Activated T-cell treated with anti-CD3 and anti-CD28 coated beads, Interleukin-2, amount 50 U/mL, for 4 hours (primary cell): Measurements from ENCODE around the gene HPSE. TPM values are rescaled to one million over a fixed set of nuclear protein-coding genes. Genes with fewer than 3 reads are reported as not detected.
"Not testable (repeated sequence)": the region's sequence is repeated elsewhere in the genome, so short reads cannot be mapped to it uniquely, and the experiment has no call there.

Experiments used
- ATAC-seq, 2 donors: fragments of 200-7000 bp; cut with Tn5 transposase; one replicate each; pipeline ENCODE4 v1.10.0; 2021
- DNase-seq: peaks from one replicate; pipeline ENCODE4 v3.0.0-alpha.2; 2020
- H3K27me3 Mint-ChIP-seq: one replicate; pipeline ENCODE4 v1.8.0; 2021; ENCODE audit warnings: low read depth, mixed read lengths
- H3K36me3 Mint-ChIP-seq: one replicate; pipeline ENCODE4 v1.8.0; 2022; ENCODE audit warnings: mixed read lengths; ENCODE audit not compliant: insufficient read depth
- H3K4me1 Mint-ChIP-seq: one replicate; pipeline ENCODE4 v1.8.0; 2021; ENCODE audit warnings: low read depth, mixed read lengths
- H3K4me3 Mint-ChIP-seq: one replicate; pipeline ENCODE4 v1.8.0; 2021; ENCODE audit warnings: mild to moderate bottlenecking, moderate library complexity, mixed read lengths
- H3K9me3 Mint-ChIP-seq: one replicate; pipeline ENCODE4 v1.8.0; 2021; ENCODE audit warnings: mixed read lengths
- total RNA-seq, 3 donors: library from RNA; stranded (reverse); gene quantifications; one replicate each; pipeline ENCODE4 v1.2.1, GENCODE V29; 2021

Gene HPSE
- total RNA-seq, 3 donors from 2014 or later, result 4.2 to 5.6 (median 5.0) TPM

- Mint-ChIP-seq H3K36me3 (peaks cover 23% of the 10 kb centered on the region), H3K4me3 (no peak overlapping the region)
- no peak for ATAC-seq
Measured at GRCh38 chr4:83318666-83319065, 16.0 kb downstream of the HPSE start.

GRCh38 chr4:83317671-83318070, 17.0 kb downstream of the HPSE start:
- ATAC-seq (no peak), DNase-seq (no peak)
- Mint-ChIP-seq H3K27me3 (no peaks in the 10 kb centered on the region), H3K4me3 (no peak overlapping the region), H3K36me3 (peaks cover 23% of the 10 kb centered on the region), H3K4me1 (peaks cover 6% of the 10 kb centered on the region), H3K9me3 (no peaks in the 10 kb centered on the region)

More at GRCh38 chr4:83318666-83319065, 16.0 kb downstream of the HPSE start:
- no peaks in the 10 kb centered on the region for H3K27me3 Mint-ChIP-seq
- DNase-seq, result no peak
- H3K4me1 Mint-ChIP-seq, result peaks cover 6% of the 10 kb centered on the region
- no peaks in the 10 kb centered on the region for H3K9me3 Mint-ChIP-seq

- DNase-seq (no peak), ATAC-seq (no peak)
- H3K4me3 Mint-ChIP-seq, result no peak overlapping the region
- H3K27me3 Mint-ChIP-seq, result no peaks in the 10 kb centered on the region
- H3K4me1 Mint-ChIP-seq, result peaks cover 6% of the 10 kb centered on the region
- H3K36me3 Mint-ChIP-seq, result peaks cover 27% of the 10 kb centered on the region
- no peaks in the 10 kb centered on the region for H3K9me3 Mint-ChIP-seq
Measured at GRCh38 chr4:83316459-83317165, 18.0 kb downstream of the HPSE start.

- no peak for ATAC-seq
- Mint-ChIP-seq H3K9me3 (no peaks in the 10 kb centered on the region), H3K4me1 (peaks cover 1% of the 10 kb centered on the region), H3K27me3 (no peaks in the 10 kb centered on the region), H3K4me3 (no peak overlapping the region), H3K36me3 (peaks cover 28% of the 10 kb centered on the region)
- no peak for DNase-seq
Measured at GRCh38 chr4:83315341-83315870, 19.2 kb downstream of the HPSE start.

GRCh38 chr4:83308672-83309071, 26.0 kb downstream of the HPSE start:
- Mint-ChIP-seq H3K27me3 (no peaks in the 10 kb centered on the region), H3K4me1 (no peaks in the 10 kb centered on the region), H3K36me3 (peaks cover 29% of the 10 kb centered on the region), H3K9me3 (no peaks in the 10 kb centered on the region), H3K4me3 (no peak overlapping the region)
- DNase-seq (no peak), ATAC-seq (no peak)

- no peak for DNase-seq
- H3K4me1 Mint-ChIP-seq, result no peaks in the 10 kb centered on the region
- H3K9me3 Mint-ChIP-seq, result no peaks in the 10 kb centered on the region
- H3K27me3 Mint-ChIP-seq, result no peaks in the 10 kb centered on the region
- no peak overlapping the region for H3K4me3 Mint-ChIP-seq
- ATAC-seq, result no peak
- H3K36me3 Mint-ChIP-seq, result peaks cover 29% of the 10 kb centered on the region
Measured at GRCh38 chr4:83307920-83308319, 26.7 kb downstream of the HPSE start.

GRCh38 chr4:83305187-83305586, 29.5 kb downstream of the HPSE start:
- Mint-ChIP-seq H3K9me3 (no peaks in the 10 kb centered on the region), H3K4me3 (no peak overlapping the region), H3K36me3 (peaks cover 24% of the 10 kb centered on the region), H3K27me3 (no peaks in the 10 kb centered on the region), H3K4me1 (no peaks in the 10 kb centered on the region)
- DNase-seq, result no peak
- ATAC-seq, result no peak

GRCh38 chr4:83297548-83298260, 36.9 kb downstream of the HPSE start:
- DNase-seq, result no peak
- Mint-ChIP-seq H3K36me3 (peaks cover 11% of the 10 kb centered on the region), H3K4me3 (no peak overlapping the region), H3K9me3 (no peaks in the 10 kb centered on the region), H3K27me3 (no peaks in the 10 kb centered on the region), H3K4me1 (peaks cover 14% of the 10 kb centered on the region)
- ATAC-seq, result no peak

DNA sequence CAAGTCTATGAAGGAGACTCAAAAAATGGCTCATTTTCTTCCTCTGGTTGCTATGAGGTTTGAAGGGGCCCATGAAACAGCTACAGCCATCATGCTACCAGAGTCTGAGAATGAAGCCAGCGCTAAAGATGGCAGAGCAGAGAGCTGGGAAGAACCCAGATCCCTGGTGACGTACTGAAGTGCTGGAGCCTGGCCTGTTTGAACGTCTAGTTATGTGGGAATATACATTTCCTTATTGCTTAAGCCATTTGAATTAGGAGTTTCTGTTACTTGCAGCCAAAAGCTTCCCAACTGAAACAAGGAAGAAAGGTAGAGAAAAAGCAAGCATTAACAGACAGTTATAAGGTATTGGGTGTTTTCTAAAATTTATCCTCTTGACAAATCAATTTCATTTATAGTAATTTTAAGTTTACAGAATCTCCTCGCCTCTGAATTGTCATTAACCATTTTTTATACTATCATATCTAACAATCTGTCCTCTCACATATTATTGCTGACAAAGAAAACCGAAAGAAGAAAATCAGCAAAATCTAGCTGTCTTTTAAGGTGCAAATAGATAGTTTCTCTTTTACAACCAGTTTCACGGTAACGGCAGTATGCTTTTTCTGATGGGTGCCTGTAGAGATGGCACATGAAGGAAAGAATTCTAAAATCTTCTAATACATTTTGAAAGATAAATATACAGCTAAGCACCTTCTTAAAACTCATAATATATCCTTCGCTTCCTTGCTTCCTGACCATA, 41.2 kb downstream of the HPSE start:
- Mint-ChIP-seq H3K4me3 (no peak overlapping the region), H3K9me3 (peaks cover 6% of the 10 kb centered on the region), H3K36me3 (peaks cover 8% of the 10 kb centered on the region), H3K27me3 (no peaks in the 10 kb centered on the region), H3K4me1 (peaks cover 12% of the 10 kb centered on the region)
- DNase-seq (no peak), ATAC-seq (no peak)

GRCh38 chr4:83290059-83290774, 44.4 kb downstream of the HPSE start:
- H3K9me3 Mint-ChIP-seq, ATAC-seq, H3K36me3 Mint-ChIP-seq: not testable (repeated sequence)

GRCh38 chr4:83288381-83288780, 46.3 kb downstream of the HPSE start:
- not testable (repeated sequence) for H3K4me3 Mint-ChIP-seq, H3K27me3 Mint-ChIP-seq, H3K36me3 Mint-ChIP-seq, DNase-seq, H3K9me3 Mint-ChIP-seq, ATAC-seq
- peaks cover 15% of the 10 kb centered on the region for H3K4me1 Mint-ChIP-seq

More at GRCh38 chr4:83290059-83290774, 44.4 kb downstream of the HPSE start:
- H3K4me1 Mint-ChIP-seq, DNase-seq, H3K27me3 Mint-ChIP-seq, H3K4me3 Mint-ChIP-seq: not testable (repeated sequence)

DNA sequence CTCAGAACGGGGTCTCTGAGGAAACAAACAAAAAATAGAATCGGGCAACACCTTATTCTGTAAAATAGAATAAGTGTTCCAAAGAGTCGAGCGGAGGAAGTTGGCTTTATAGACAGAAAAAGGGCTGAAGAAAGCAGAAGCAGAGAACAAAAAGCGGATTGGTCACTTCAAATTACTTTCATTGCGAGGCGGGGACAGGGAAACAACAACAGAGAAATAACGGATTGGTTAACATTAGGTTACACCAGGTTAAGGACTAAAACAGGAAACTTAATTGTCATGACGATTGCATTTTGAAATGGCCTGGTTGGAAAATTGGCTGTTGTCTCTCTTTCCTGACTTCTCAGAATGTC, 49.6 kb downstream of the HPSE start:
- Mint-ChIP-seq H3K4me3 (peak overlapping the region; percentile 94), H3K27me3 (no peaks in the 10 kb centered on the region), H3K36me3 (no peaks in the 10 kb centered on the region), H3K9me3 (peaks cover under 1% of the 10 kb centered on the region), H3K4me1 (peaks cover 32% of the 10 kb centered on the region)
- no peak for DNase-seq
- ATAC-seq, result no peak

GRCh38 chr4:83284193-83285054, 50.2 kb downstream of the HPSE start, which contains the start of gene COQ2:
COQ2 (minus strand) TSS chr4:83284798; CDS start chr4:83284764, 34 bp downstream.
- DNase-seq (peak; percentile 92), ATAC-seq (peak; percentile 94)
- Mint-ChIP-seq H3K9me3 (no peaks in the 10 kb centered on the region), H3K36me3 (no peaks in the 10 kb centered on the region), H3K4me3 (peak within 1 kb of the TSS; percentile 94), H3K27me3 (no peaks in the 10 kb centered on the region), H3K4me1 (peaks cover 32% of the 10 kb centered on the region)
